ENCODE data around the gene CERKL.

DNA sequence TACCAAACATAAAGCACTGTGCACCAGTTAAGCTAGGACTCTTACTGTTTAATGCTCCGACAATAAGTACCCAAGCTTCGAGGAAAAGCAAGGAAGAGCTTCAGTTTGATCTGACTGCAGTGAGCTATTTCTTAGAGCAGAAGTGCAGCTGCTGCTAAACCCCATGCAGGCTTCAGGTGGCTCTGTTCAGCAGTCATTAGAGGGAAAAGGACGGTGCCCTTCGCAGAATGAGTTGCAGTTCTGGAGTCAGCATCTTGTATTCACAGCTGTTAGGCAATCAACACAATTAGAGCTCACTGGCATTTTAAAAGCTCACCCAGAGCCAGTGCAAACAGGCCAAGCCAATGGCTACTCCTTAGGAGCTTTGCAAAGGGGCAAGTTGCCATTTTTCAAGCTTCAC lies 1.5 kb upstream of the CERKL start:
- no peak for TF ChIP-seq ZNF8 (CRISPR knock-in tag; IDR thresholded peaks at IDR 0.05)
- TF ChIP-seq PATZ1 (CRISPR knock-in tag; IDR thresholded peaks at IDR 0.05; ENCODE audit: borderline replicate concordance), result no peak
- TF ChIP-seq CSDC2 (CRISPR knock-in tag; IDR thresholded peaks at IDR 0.05), result no peak
- TF ChIP-seq ZFP3 (CRISPR knock-in tag; IDR thresholded peaks at IDR 0.05), result no peak
- no peak for TF ChIP-seq TSHZ2 (CRISPR knock-in tag; IDR thresholded peaks at IDR 0.05)
- TF ChIP-seq BACH2 (CRISPR knock-in tag; IDR thresholded peaks at IDR 0.05; ENCODE audit: borderline replicate concordance), result no peak
- TF ChIP-seq ISL1 (CRISPR knock-in tag; IDR thresholded peaks at IDR 0.05), result no peak
- no peak for TF ChIP-seq GLIS3 (CRISPR knock-in tag; IDR thresholded peaks at IDR 0.05)
- TF ChIP-seq ZFP30 (CRISPR knock-in tag; IDR thresholded peaks at IDR 0.05), result no peak
- TF ChIP-seq, protein P1, sequence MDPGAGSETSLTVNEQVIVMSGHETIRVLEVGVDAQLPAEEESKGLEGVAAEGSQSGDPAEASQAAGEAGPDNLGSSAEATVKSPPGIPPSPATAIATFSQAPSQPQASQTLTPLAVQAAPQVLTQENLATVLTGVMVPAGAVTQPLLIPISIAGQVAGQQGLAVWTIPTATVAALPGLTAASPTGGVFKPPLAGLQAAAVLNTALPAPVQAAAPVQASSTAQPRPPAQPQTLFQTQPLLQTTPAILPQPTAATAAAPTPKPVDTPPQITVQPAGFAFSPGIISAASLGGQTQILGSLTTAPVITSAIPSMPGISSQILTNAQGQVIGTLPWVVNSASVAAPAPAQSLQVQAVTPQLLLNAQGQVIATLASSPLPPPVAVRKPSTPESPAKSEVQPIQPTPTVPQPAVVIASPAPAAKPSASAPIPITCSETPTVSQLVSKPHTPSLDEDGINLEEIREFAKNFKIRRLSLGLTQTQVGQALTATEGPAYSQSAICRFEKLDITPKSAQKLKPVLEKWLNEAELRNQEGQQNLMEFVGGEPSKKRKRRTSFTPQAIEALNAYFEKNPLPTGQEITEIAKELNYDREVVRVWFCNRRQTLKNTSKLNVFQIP (CRISPR knock-in tag; IDR thresholded peaks at IDR 0.05; ENCODE audit: borderline replicate concordance, low read depth), result no peak
- no peak for TF ChIP-seq ZNF565 (CRISPR knock-in tag; conservative IDR thresholded peaks at IDR 0.05; ENCODE audit: low read depth)
- TF ChIP-seq OSR1 (CRISPR knock-in tag; IDR thresholded peaks at IDR 0.05), result no peak
- no peak for TF ChIP-seq ESRRG (CRISPR knock-in tag; IDR thresholded peaks at IDR 0.05)
- TF ChIP-seq ARNTL (CRISPR knock-in tag; IDR thresholded peaks at IDR 0.05; ENCODE audit: borderline replicate concordance, low read depth), result no peak

Measured in SK-N-SH treated with all-trans-retinoic acid at 6 μM for 48 hours (cell line).